Activated CD4-positive, alpha-beta T cell treated with anti-CD3 and anti-CD28 coated beads for 24 hours (primary cell): ENCODE data around the gene ZNF512B.
"Not testable (repeated sequence)": the region's sequence is repeated elsewhere in the genome, so short reads cannot be mapped to it uniquely, and the experiment has no call there.

ENCODE experiments used
- DNase-seq, 2 donors: peaks; one replicate each; pipeline ENCODE4 v3.0.0-alpha.2; 2020; ENCODE audit warnings: low read depth in 2 of 2

The ZNF512B gene

GRCh38 chr20:63978319-63979228 is 8.8 kb upstream of the ZNF512B start:
- DNase-seq, result peak; percentile 29 to 66

GRCh38 chr20:63977739-63978276 is 8.1 kb upstream of the ZNF512B start:
- peak; percentile 45 to 53 for DNase-seq

- no peak for DNase-seq
These were observed 7.4 kb upstream of the ZNF512B start for GRCh38 chr20:63976980-63977738.

GRCh38 chr20:63976511-63976910 is 6.8 kb upstream of the ZNF512B start:
- DNase-seq, result not testable (repeated sequence)

GRCh38 chr20:63974402-63975200 is 4.9 kb upstream of the ZNF512B start:
- DNase-seq, result no peak

- peak; percentile 64 to 76 for DNase-seq
These were observed 4.1 kb upstream of the ZNF512B start for GRCh38 chr20:63973636-63974401.

GRCh38 chr20:63973160-63973479 is 3.4 kb upstream of the ZNF512B start:
- DNase-seq, result no peak

- DNase-seq, result no peak
These were observed 2.8 kb upstream of the ZNF512B start for GRCh38 chr20:63972312-63973159.

GRCh38 chr20:63971960-63972311 is 2.2 kb upstream of the ZNF512B start:
- DNase-seq, result not testable (repeated sequence)

GRCh38 chr20:63970714-63971431 is 1.1 kb upstream of the ZNF512B start:
- no peak for DNase-seq

GRCh38 chr20:63968928-63969760 is 586 bp downstream of the ZNF512B start:
- DNase-seq, result no peak

- no peak for DNase-seq
These were observed 1.4 kb downstream of the ZNF512B start for GRCh38 chr20:63968136-63968927.

GRCh38 chr20:63967330-63968135 is 2.2 kb downstream of the ZNF512B start:
- DNase-seq, result no peak

GRCh38 chr20:63966944-63967322 is 2.8 kb downstream of the ZNF512B start:
- DNase-seq, result no peak

GRCh38 chr20:63966172-63966943 is 3.4 kb downstream of the ZNF512B start:
- no peak for DNase-seq

- no peak for DNase-seq
These were observed 5.3 kb downstream of the ZNF512B start for GRCh38 chr20:63964412-63964811.
